Panc1 (cell line): ENCODE data around the gene SPTBN1. TPM values are rescaled to one million over a fixed set of nuclear protein-coding genes. Genes with fewer than 3 reads are reported as not detected.
"Not testable (repeated sequence)": the region's sequence is repeated elsewhere in the genome, so short reads cannot be mapped to it uniquely, and the experiment has no call there.

ENCODE experiments used
- ATAC-seq: fragments of 200-7000 bp; cut with Tn5 transposase; 2 replicates; pipeline ENCODE4 v1.9.1; 2020; ENCODE audit warnings: mild to moderate bottlenecking, moderate library complexity
- BruUV-seq: library from RNA; stranded (reverse); fragments of 400-500 nt; replicated peaks from 2 replicates; lab custom pipeline; 2021; lab: Mats Ljungman, UMichigan
- CTCF ChIA-PET: fragments of 300-600 bp; sonication (Branson Sonifier 250); formaldehyde crosslinking; loops from one replicate; lab custom pipeline; 2022; ENCODE audit warnings: antibody characterized with exemption; lab: Charles Lee
- POLR2A ChIA-PET: fragments of 300-600 bp; sonication (Branson Sonifier 250); formaldehyde crosslinking; loops from one replicate; lab custom pipeline; 2022; ENCODE audit warnings: antibody characterized with exemption; lab: Charles Lee
- DNase-seq: peaks from one replicate; pipeline ENCODE4 v3.0.0-alpha.2; 2010; ENCODE audit warnings: low read depth, low spot score
- H3K27ac ChIP-seq: 2 replicates; pipeline ENCODE4 v1.5.1; 2011; ENCODE audit warnings: mild to moderate bottlenecking, low read length, inconsistent platforms
- H3K27me3 ChIP-seq: fragments of 200-500 bp; sonication (Bioruptor generic); 2 replicates; pipeline ENCODE4 v1.6.0; 2014; ENCODE audit warnings: low read length, inconsistent platforms; ENCODE audit not compliant: control insufficient read depth, insufficient read depth
- H3K36me3 ChIP-seq: fragments of 200-500 bp; sonication (Bioruptor generic); 2 replicates; pipeline ENCODE4 v1.5.1; 2014; ENCODE audit warnings: inconsistent platforms, mild to moderate bottlenecking, low read length, moderate library complexity; ENCODE audit not compliant: control insufficient read depth, insufficient read depth
- H3K4me1 ChIP-seq: 2 replicates; pipeline ENCODE4 v1.5.1; 2011; ENCODE audit warnings: inconsistent platforms, mild to moderate bottlenecking, low read length, moderate library complexity; ENCODE audit not compliant: control insufficient read depth, insufficient read depth
- H3K4me3 ChIP-seq, 2 experiments: 2 replicates each; pipeline ENCODE4 v1.5.1; 2011 to 2012; ENCODE audit warnings: low read depth in 2 of 2, low read length in 2 of 2, mild to moderate bottlenecking in 2 of 2, inconsistent platforms in 1 of 2, moderate library complexity in 1 of 2
- H3K9me3 ChIP-seq: fragments of 200-500 bp; sonication (Bioruptor generic); 2 replicates; pipeline ENCODE4 v1.5.1; 2014; ENCODE audit warnings: low read depth, mild to moderate bottlenecking, inconsistent platforms, low read length, moderate library complexity; ENCODE audit not compliant: control insufficient read depth, insufficient read depth
- CTCF ChIP-seq: fragments of 450-650 bp; IDR thresholded peaks from 2 replicates; pipeline ENCODE4 v1.5.1; 2017; ENCODE audit warnings: mild to moderate bottlenecking
- POLR2AphosphoS5 ChIP-seq: IDR thresholded peaks from 2 replicates; pipeline ENCODE4 v1.6.1; 2012; ENCODE audit warnings: mild to moderate bottlenecking, low read depth, low read length, moderate library complexity
- REST ChIP-seq, 2 experiments: IDR thresholded peaks; 2 replicates each; pipeline ENCODE4 v1.6.1; 2011 to 2012; ENCODE audit warnings: low read depth in 2 of 2, control low read depth in 1 of 2, low read length in 1 of 2, mild to moderate bottlenecking in 1 of 2, moderate library complexity in 1 of 2; ENCODE audit not compliant: insufficient read depth in 1 of 2
- SIN3A ChIP-seq: IDR thresholded peaks from 2 replicates; pipeline ENCODE4 v1.6.1; 2012; ENCODE audit warnings: low read depth, mild to moderate bottlenecking, low read length, moderate library complexity, borderline replicate concordance; ENCODE audit not compliant: insufficient read depth
- TCF7L2 ChIP-seq: IDR thresholded peaks from 2 replicates; pipeline ENCODE4 v1.6.1; 2011; ENCODE audit warnings: mild to moderate bottlenecking, low read depth, low read length, inconsistent platforms
- in situ Hi-C: cut with HindIII; loops from 2 replicates; pipeline ENCODE4 v1.10.0; 2016; ENCODE audit warnings: low sequenced_read_pairs, low pct_unique_long_range_greater_than_20kb
- intact Hi-C: fragments of 100-400 bp; cut with micrococcal nuclease; formaldehyde crosslinking; loops from one replicate; pipeline ENCODE4 v1.10.0; 2022; ENCODE audit not compliant: unreplicated experiment
- total RNA-seq: library from RNA; stranded (reverse); gene quantifications from one replicate; pipeline ENCODE4 v1.2.1, GENCODE V29; 2021; ENCODE audit not compliant: unreplicated experiment

SPTBN1 gene
- total RNA-seq, 1 experiment from 2014 or later = 169 TPM

- Histone ChIP-seq H3K36me3 (no peaks in the 10 kb centered on the region), H3K4me3 (no peak overlapping the region), H3K27ac (no peak overlapping the region), H3K27me3 (no peaks in the 10 kb centered on the region), H3K9me3 (no peaks in the 10 kb centered on the region), H3K4me1 (no peaks in the 10 kb centered on the region)
- TF ChIP-seq CTCF = no peak
- no peak for TF ChIP-seq SIN3A
- TF ChIP-seq REST (IDR thresholded peaks at IDR 0.05; ENCODE audit: insufficient read depth in 1 of 2, low read depth in 2 of 2, low read length in 1 of 2) = no peak
- TF ChIP-seq TCF7L2 = no peak
- TF ChIP-seq POLR2AphosphoS5 = no peak
- in situ Hi-C loops (no loop called here), intact Hi-C loops (no loop called here)
- BruUV-seq = no TSS peak
- no peak for ATAC-seq
- ChIA-PET POLR2A (no interaction called here), CTCF (no interaction called here)
- DNase-seq = no peak
Observed at GRCh38 chr2:54508541-54508940, 52.4 kb downstream of the SPTBN1 start.

GRCh38 chr2:54509043-54509442, 52.9 kb downstream of the SPTBN1 start:
- BruUV-seq, H3K27ac ChIP-seq, H3K36me3 ChIP-seq, H3K4me3 ChIP-seq, intact Hi-C loops, H3K9me3 ChIP-seq, CTCF ChIA-PET, in situ Hi-C loops, H3K27me3 ChIP-seq, ATAC-seq, POLR2A ChIA-PET, DNase-seq, H3K4me1 ChIP-seq: not testable (repeated sequence)

GRCh38 chr2:54510916-54511315, 54.8 kb downstream of the SPTBN1 start:
- in situ Hi-C loops (no loop called here), intact Hi-C loops (no loop called here)
- BruUV-seq = no TSS peak
- no peak overlapping the region for H3K27ac ChIP-seq
- H3K36me3 ChIP-seq = no peaks in the 10 kb centered on the region
- ChIA-PET POLR2A (interaction anchor here (0.9 kb wide), 1 partner anchor 395 kb away, joined by 3 read pairs; no protein-coding TSS in a partner anchor), CTCF (no interaction called here)
- ATAC-seq (no peak), DNase-seq (no peak)
- TF ChIP-seq SIN3A = no peak
- TF ChIP-seq TCF7L2 = no peak
- no peak for TF ChIP-seq POLR2AphosphoS5
- TF ChIP-seq CTCF = no peak
- TF ChIP-seq REST (IDR thresholded peaks at IDR 0.05; ENCODE audit: insufficient read depth in 1 of 2, low read depth in 2 of 2, low read length in 1 of 2) = no peak
- no peaks in the 10 kb centered on the region for H3K9me3 ChIP-seq
- no peaks in the 10 kb centered on the region for H3K27me3 ChIP-seq
- H3K4me1 ChIP-seq = no peaks in the 10 kb centered on the region
- H3K4me3 ChIP-seq = no peak overlapping the region
